IMR-90 (cell line): Measurements from ENCODE around the gene SPESP1. TPM values are rescaled to one million over a fixed set of nuclear protein-coding genes. Genes with fewer than 3 reads are reported as not detected.

Source experiments
- ATAC-seq: fragments of 200-7000 bp; cut with Tn5 transposase; 2 replicates; pipeline ENCODE4 v1.9.1; 2020; ENCODE audit warnings: low read depth, mild to moderate bottlenecking, moderate library complexity
- BruUV-seq: library from RNA; stranded (reverse); fragments of 400-500 nt; replicated peaks from 2 replicates; lab custom pipeline; 2021; lab: Mats Ljungman, UMichigan
- CTCF ChIA-PET: fragments of 300-600 bp; formaldehyde crosslinking; extraction: SDS; loops from one replicate; lab custom pipeline; 2021; ENCODE audit warnings: antibody characterized with exemption; lab: Yijun Ruan, JAX
- POLR2A ChIA-PET: fragments of 300-600 bp; sonication (Branson Sonifier 250); formaldehyde crosslinking; loops from one replicate; lab custom pipeline; 2022; ENCODE audit warnings: antibody characterized with exemption; ENCODE audit not compliant: unreplicated experiment; lab: Charles Lee
- DNase-seq: peaks from one replicate; pipeline ENCODE4 v3.0.0; 2013
- H2AFZ ChIP-seq: replicated peaks from 2 replicates; pipeline ENCODE3; 2013; ENCODE audit warnings: low read length, mild to moderate bottlenecking; ENCODE audit not compliant: poor library complexity
- H2AK5ac ChIP-seq: 2 replicates; pipeline ENCODE4 v1.6.1; 2013; ENCODE audit warnings: low read depth, low read length, inconsistent platforms
- H2AK9ac ChIP-seq: replicated peaks from 2 replicates; pipeline ENCODE3; 2013; ENCODE audit warnings: mild to moderate bottlenecking, low read depth, low read length, moderate library complexity; ENCODE audit not compliant: poor library complexity
- H2BK120ac ChIP-seq: 2 replicates; pipeline ENCODE4 v1.6.1; 2013; ENCODE audit warnings: low read depth, low read length, inconsistent platforms
- H2BK15ac ChIP-seq: 3 replicates; pipeline ENCODE4 v1.6.1; 2013; ENCODE audit warnings: low read depth, low read length, inconsistent platforms
- H2BK20ac ChIP-seq: 2 replicates; pipeline ENCODE4 v1.6.1; 2013; ENCODE audit warnings: low read depth, mild to moderate bottlenecking, inconsistent platforms, low read length, moderate library complexity
- H2BK5ac ChIP-seq: 2 replicates; pipeline ENCODE4 v1.6.1; 2013; ENCODE audit warnings: mild to moderate bottlenecking, low read depth, low read length, inconsistent platforms; ENCODE audit not compliant: poor library complexity, severe bottlenecking
- H3K14ac ChIP-seq: replicated peaks from 2 replicates; pipeline ENCODE4 v1.6.1; 2013; ENCODE audit warnings: low read depth, low read length, inconsistent platforms
- H3K18ac ChIP-seq: 2 replicates; pipeline ENCODE4 v1.6.1; 2013; ENCODE audit warnings: low read depth, low read length, control low read depth
- H3K23ac ChIP-seq: 2 replicates; pipeline ENCODE4 v1.6.1; 2013; ENCODE audit warnings: low read depth, low read length, inconsistent platforms
- H3K27ac ChIP-seq: 2 replicates; pipeline ENCODE4 v1.5.1; 2013; ENCODE audit warnings: mild to moderate bottlenecking, control low read depth, low read length; ENCODE audit not compliant: insufficient read depth
- H3K27me3 ChIP-seq: 2 replicates; pipeline ENCODE4 v1.6.1; 2013; ENCODE audit warnings: low read length; ENCODE audit not compliant: control insufficient read depth, insufficient read depth
- H3K36me3 ChIP-seq: 2 replicates; pipeline ENCODE4 v1.6.1; 2013; ENCODE audit warnings: low read length, mixed read lengths; ENCODE audit not compliant: control insufficient read depth, insufficient read depth
- H3K4ac ChIP-seq: 2 replicates; pipeline ENCODE4 v1.6.1; 2013; ENCODE audit warnings: low read depth, low read length, inconsistent platforms
- H3K4me1 ChIP-seq: 2 replicates; pipeline ENCODE4 v1.6.1; 2013; ENCODE audit warnings: low read length, mixed read lengths; ENCODE audit not compliant: control insufficient read depth, insufficient read depth
- H3K4me2 ChIP-seq: 2 replicates; pipeline ENCODE4 v1.6.1; 2013; ENCODE audit warnings: low read depth, mild to moderate bottlenecking, control low read depth, low read length, moderate library complexity
- H3K4me3 ChIP-seq: 2 replicates; pipeline ENCODE4 v1.5.1; 2013; ENCODE audit warnings: low read depth, mild to moderate bottlenecking, control low read depth, low read length, moderate library complexity; ENCODE audit not compliant: insufficient read depth
- H3K56ac ChIP-seq: 2 replicates; pipeline ENCODE4 v1.6.1; 2013; ENCODE audit warnings: low read length, inconsistent platforms; ENCODE audit not compliant: insufficient read depth; ENCODE audit errors: extremely low read depth
- H3K79me1 ChIP-seq, 2 experiments: 2 replicates each; pipeline ENCODE4 v1.6.1; 2013; ENCODE audit warnings: low read length in 2 of 2, inconsistent platforms in 1 of 2, low read depth in 1 of 2
- H3K9ac ChIP-seq: 2 replicates; pipeline ENCODE4 v1.6.1; 2013; ENCODE audit warnings: low read depth, low read length, control low read depth
- H3K9me1 ChIP-seq: 2 replicates; pipeline ENCODE4 v1.6.1; 2013; ENCODE audit warnings: low read length, inconsistent platforms; ENCODE audit not compliant: insufficient read depth
- H3K9me3 ChIP-seq: 2 replicates; pipeline ENCODE4 v1.6.1; 2013; ENCODE audit warnings: low read length; ENCODE audit not compliant: control insufficient read depth, insufficient read depth
- H4K20me1 ChIP-seq: 2 replicates; pipeline ENCODE4 v1.6.1; 2013; ENCODE audit warnings: low read length, inconsistent platforms; ENCODE audit not compliant: insufficient read depth
- H4K5ac ChIP-seq: 2 replicates; pipeline ENCODE4 v1.6.1; 2013; ENCODE audit warnings: mild to moderate bottlenecking, low read depth, low read length, control low read depth
- H4K8ac ChIP-seq, 2 experiments: 2 replicates each; pipeline ENCODE4 v1.6.1; 2013; ENCODE audit warnings: low read depth in 2 of 2, low read length in 2 of 2, control low read depth in 1 of 2, inconsistent platforms in 1 of 2
- H4K91ac ChIP-seq: 2 replicates; pipeline ENCODE4 v1.6.1; 2013; ENCODE audit warnings: low read depth, low read length, inconsistent platforms; ENCODE audit not compliant: insufficient read depth
- BHLHE40 ChIP-seq: fragments of 150-350 bp; IDR thresholded peaks from 2 replicates; pipeline ENCODE4 v1.6.1; 2016; ENCODE audit warnings: mild to moderate bottlenecking, low read depth, low read length
- CEBPB ChIP-seq: IDR thresholded peaks from 2 replicates; pipeline ENCODE4 v1.6.1; 2012; ENCODE audit warnings: low read depth, low read length, improper control_type of control experiment
- CHD1 ChIP-seq: IDR thresholded peaks from 2 replicates; pipeline ENCODE4 v1.6.1; 2012; ENCODE audit warnings: low read depth, low read length, improper control_type of control experiment
- CTCF ChIP-seq: conservative IDR thresholded peaks from 2 replicates; pipeline ENCODE4 v1.5.1; 2012; ENCODE audit warnings: mild to moderate bottlenecking, low read depth, low read length, improper control_type of control experiment
- ELK1 ChIP-seq: fragments of 150-350 bp; IDR thresholded peaks from 2 replicates; pipeline ENCODE4 v1.6.1; 2016; ENCODE audit warnings: low read depth, mild to moderate bottlenecking, low read length, moderate library complexity, borderline replicate concordance
- FOS ChIP-seq: fragments of 150-350 bp; IDR thresholded peaks from 2 replicates; pipeline ENCODE4 v1.6.1; 2016; ENCODE audit warnings: low read depth, low read length
- MAFK ChIP-seq: IDR thresholded peaks from 2 replicates; pipeline ENCODE4 v1.6.1; 2012; ENCODE audit warnings: low read depth, low read length, improper control_type of control experiment
- MAZ ChIP-seq: IDR thresholded peaks from 2 replicates; pipeline ENCODE4 v1.6.1; 2012; ENCODE audit warnings: low read depth, mild to moderate bottlenecking, low read length, improper control_type of control experiment, moderate library complexity, borderline replicate concordance
- MXI1 ChIP-seq: IDR thresholded peaks from 2 replicates; pipeline ENCODE4 v1.6.1; 2012; ENCODE audit warnings: low read depth, mild to moderate bottlenecking, low read length, moderate library complexity, borderline replicate concordance
- NFE2L2 ChIP-seq: fragments of 150-350 bp; IDR thresholded peaks from 2 replicates; pipeline ENCODE4 v1.6.1; 2016; ENCODE audit warnings: low read depth, mild to moderate bottlenecking, low read length
- POLR2A ChIP-seq: IDR thresholded peaks from 2 replicates; pipeline ENCODE4 v1.6.1; 2012; ENCODE audit warnings: mild to moderate bottlenecking, low read depth, low read length
- RAD21 ChIP-seq: IDR thresholded peaks from 2 replicates; pipeline ENCODE4 v1.6.1; 2012; ENCODE audit warnings: low read length, improper control_type of control experiment
- SMC3 ChIP-seq: fragments of 150-350 bp; IDR thresholded peaks from 2 replicates; pipeline ENCODE4 v1.6.1; 2016; ENCODE audit warnings: low read depth, mild to moderate bottlenecking, antibody characterized with exemption, low read length, moderate library complexity
- WGBS, 2 experiments: methylation state at CpG; one replicate each; pipeline versions ENCODE4 v1.1.5 to v1.1.7; 2013; ENCODE audit warnings: missing lambda C conversion rate in 2 of 2; ENCODE audit not compliant: insufficient read length in 1 of 2; ENCODE audit errors: extremely low coverage in 2 of 2; 5-methylcytosine and 5-hydroxymethylcytosine counted together
- dilution Hi-C: fragments of 300-500 bp; cut with HindIII; formaldehyde crosslinking; loops from one replicate; pipeline ENCODE4 v1.14.3; 2018; ENCODE audit warnings: low sequenced_read_pairs; ENCODE audit not compliant: unreplicated experiment
- in situ Hi-C: fragments of 300-500 bp; cut with MboI; formaldehyde crosslinking; loops from 3 replicates; pipeline ENCODE4 v1.14.3; 2019; ENCODE audit warnings: low sequenced_read_pairs, inconsistent platforms, mixed read lengths
- intact Hi-C: fragments of 100-400 bp; cut with micrococcal nuclease; formaldehyde crosslinking; loops from 2 replicates; pipeline ENCODE4 v1.10.0; 2022
- polyA plus RNA-seq, 3 experiments: library from polyadenylated mRNA; depleted of rRNA; stranded (reverse); fragments of >200 nt; gene quantifications; 2 replicates each; pipeline ENCODE4 v1.2.3, GENCODE V29; 2012; ENCODE audit warnings: low replicate concordance in 1 of 3
- total RNA-seq: library from RNA; depleted of rRNA; stranded (reverse); fragments of >200 nt; gene quantifications from 2 replicates; pipeline ENCODE4 v1.2.3, GENCODE V29; 2012
- TF ChIP-seq, protein P1 (sequence below): fragments of 150-350 bp; IDR thresholded peaks from 2 replicates; pipeline ENCODE4 v1.6.1; 2017; ENCODE audit warnings: mild to moderate bottlenecking, antibody characterized with exemption, low read length, low read depth

SPESP1 gene
- total and polyA plus RNA-seq, 2 of the 4 experiments (the other 2 are of a cell fraction): 2.9 to 3.0 TPM

DNA sequence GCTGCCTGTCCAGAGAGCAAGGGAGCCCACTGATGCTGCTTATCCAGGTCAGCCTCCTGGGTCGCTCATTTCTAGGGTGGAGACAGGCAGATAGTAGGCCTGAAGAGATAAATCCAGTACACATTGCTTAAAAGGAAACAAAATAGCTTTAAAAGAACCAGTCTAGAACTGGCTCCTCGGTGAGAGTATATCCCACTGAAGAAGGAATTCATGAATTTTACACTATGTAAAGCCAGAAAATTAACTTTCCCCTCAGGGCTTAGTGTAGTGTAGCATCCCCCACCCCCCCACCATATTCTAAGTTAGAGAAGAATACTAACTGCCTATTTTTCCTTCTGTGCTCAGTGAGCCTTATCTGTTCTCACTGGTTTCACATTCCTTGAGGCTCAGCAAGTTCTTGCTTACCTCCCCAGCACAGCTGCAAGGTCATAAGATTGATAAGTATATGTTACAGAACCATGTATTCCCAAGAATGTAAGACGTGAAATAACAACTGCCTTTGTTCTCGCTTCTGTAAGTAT is 53.7 kb downstream of the SPESP1 start:
- CTCF ChIA-PET: no interaction called here
- 44% methylated on average over 2 of the region's 4 CpGs; no CpG with 5 or more reads in 1 of the 2 experiments for WGBS, 2 experiments
- in situ Hi-C loops: no loop called here

More for the DNA sequence above, 53.7 kb downstream of the SPESP1 start:
- Histone ChIP-seq H3K14ac (no peak overlapping the region), H3K4me3 (no peak overlapping the region), H3K4ac (no peak overlapping the region), H3K27ac (no peak overlapping the region), H4K91ac (no peak overlapping the region), H3K18ac (no peak overlapping the region), H4K8ac (no peak overlapping the region), H2AK5ac (no peak overlapping the region), H2BK5ac (no peak overlapping the region), H4K20me1 (no peaks in the 10 kb centered on the region), H2AFZ (no peak overlapping the region), H3K79me1 (no peaks in the 10 kb centered on the region), H3K4me2 (no peak overlapping the region), H3K9me3 (no peaks in the 10 kb centered on the region), H3K9ac (no peak overlapping the region), H3K23ac (no peak overlapping the region), H3K27me3 (peaks cover 28% of the 10 kb centered on the region), H3K36me3 (no peaks in the 10 kb centered on the region), H3K56ac (no peak overlapping the region), H4K5ac (no peak overlapping the region), H2BK20ac (no peak overlapping the region), H2BK120ac (no peak overlapping the region), H2AK9ac (no peak overlapping the region), H2BK15ac (no peak overlapping the region), H3K9me1 (no peaks in the 10 kb centered on the region), H3K4me1 (no peaks in the 10 kb centered on the region)
- dilution Hi-C loops (no loop called here), intact Hi-C loops (no loop called here)
- POLR2A ChIA-PET: no interaction called here
- BruUV-seq: no TSS peak
- DNase-seq (peak; percentile 16), ATAC-seq (no peak)
- no peak for TF ChIP-seq FOS
- no peak for TF ChIP-seq CEBPB
- no peak for TF ChIP-seq SMC3
- no peak for TF ChIP-seq MAZ
- TF ChIP-seq CTCF: no peak
- TF ChIP-seq BHLHE40: no peak
- no peak for TF ChIP-seq NFE2L2
- no peak for TF ChIP-seq MAFK
- no peak for TF ChIP-seq ELK1
- TF ChIP-seq MXI1: no peak
- no peak for TF ChIP-seq CHD1
- no peak for TF ChIP-seq POLR2A
- TF ChIP-seq, protein P1, sequence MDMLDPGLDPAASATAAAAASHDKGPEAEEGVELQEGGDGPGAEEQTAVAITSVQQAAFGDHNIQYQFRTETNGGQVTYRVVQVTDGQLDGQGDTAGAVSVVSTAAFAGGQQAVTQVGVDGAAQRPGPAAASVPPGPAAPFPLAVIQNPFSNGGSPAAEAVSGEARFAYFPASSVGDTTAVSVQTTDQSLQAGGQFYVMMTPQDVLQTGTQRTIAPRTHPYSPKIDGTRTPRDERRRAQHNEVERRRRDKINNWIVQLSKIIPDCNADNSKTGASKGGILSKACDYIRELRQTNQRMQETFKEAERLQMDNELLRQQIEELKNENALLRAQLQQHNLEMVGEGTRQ: no peak
- TF ChIP-seq RAD21: no peak
